Activated CD8-positive, alpha-beta memory T cell treated with anti-CD3 and anti-CD28 coated beads, Interleukin-2, amount 10 ng/mL, durations not matched to agents 7 days and 5 days (primary cell): ENCODE measurements around the gene PCSK6. TPM values are rescaled to one million over a fixed set of nuclear protein-coding genes. Genes with fewer than 3 reads are reported as not detected.

Source experiments
- ATAC-seq: fragments of 150-1000 bp; cut with Tn5 transposase; one replicate; pipeline ENCODE4 v1.10.0; 2021; ENCODE audit warnings: moderate library complexity
- CTCF ChIA-PET: fragments of 350-600 bp; sonication (Branson Sonifier 250); formaldehyde crosslinking; loops from one replicate; lab custom pipeline; 2021; ENCODE audit warnings: antibody characterized with exemption; lab: Charles Lee
- DNase-seq: peaks from one replicate; pipeline ENCODE4 v3.0.0-alpha.2; 2020
- H3K27ac Mint-ChIP-seq: one replicate; pipeline ENCODE4 v1.8.0; 2021; ENCODE audit warnings: mild to moderate bottlenecking, mixed read lengths
- H3K27me3 Mint-ChIP-seq: one replicate; pipeline ENCODE4 v1.8.0; 2021; ENCODE audit warnings: mixed read lengths
- H3K36me3 Mint-ChIP-seq: one replicate; pipeline ENCODE4 v1.8.0; 2021; ENCODE audit warnings: mild to moderate bottlenecking, mixed read lengths
- H3K4me1 Mint-ChIP-seq: one replicate; pipeline ENCODE4 v1.8.0; 2021; ENCODE audit warnings: mixed read lengths
- H3K4me3 Mint-ChIP-seq: one replicate; pipeline ENCODE4 v1.8.0; 2021; ENCODE audit warnings: mild to moderate bottlenecking, moderate library complexity, mixed read lengths
- H3K9me3 Mint-ChIP-seq: one replicate; pipeline ENCODE4 v1.8.0; 2022; ENCODE audit warnings: low read depth, mixed read lengths
- total RNA-seq, 2 experiments: library from RNA; stranded (reverse); gene quantifications; one replicate each; pipeline ENCODE4 v1.2.3, GENCODE V29; 2021

Gene PCSK6
- total RNA-seq, 2 experiments from 2014 or later, result 0.44 to 1.5 TPM

DNA sequence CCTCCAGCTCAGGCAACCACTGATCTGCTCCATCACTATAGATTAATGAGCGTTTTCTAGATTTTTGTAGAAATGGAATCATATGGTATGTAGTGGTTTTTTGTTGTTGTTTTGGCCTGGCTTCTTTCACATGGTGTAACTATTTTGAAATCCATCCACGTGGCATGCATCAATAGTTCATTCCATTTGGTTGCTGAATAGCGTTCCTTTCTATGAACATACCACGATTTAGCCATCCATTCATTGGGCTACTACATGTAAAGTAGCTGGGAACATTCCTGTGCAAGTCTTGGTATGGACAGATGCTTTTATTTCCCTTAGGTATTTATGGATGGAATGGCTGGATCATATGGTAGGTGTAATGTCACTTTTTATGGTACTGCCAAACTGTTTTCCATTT, 227.0 kb downstream of the PCSK6 start:
- peaks cover 12% of the 10 kb centered on the region for H3K4me1 Mint-ChIP-seq
- DNase-seq (no peak), ATAC-seq (no peak)
- H3K4me3 Mint-ChIP-seq, result no peak overlapping the region
- H3K9me3 Mint-ChIP-seq, result no peaks in the 10 kb centered on the region
- no peaks in the 10 kb centered on the region for H3K36me3 Mint-ChIP-seq
- H3K27ac Mint-ChIP-seq, result no peak overlapping the region
- H3K27me3 Mint-ChIP-seq, result peaks cover 21% of the 10 kb centered on the region
- CTCF ChIA-PET, result interaction anchor here (0.6 to 3.3 kb wide), 7 partner anchors 14 to 254 kb away, joined by 3 to 27 read pairs (median 5); no protein-coding TSS in a partner anchor

DNA sequence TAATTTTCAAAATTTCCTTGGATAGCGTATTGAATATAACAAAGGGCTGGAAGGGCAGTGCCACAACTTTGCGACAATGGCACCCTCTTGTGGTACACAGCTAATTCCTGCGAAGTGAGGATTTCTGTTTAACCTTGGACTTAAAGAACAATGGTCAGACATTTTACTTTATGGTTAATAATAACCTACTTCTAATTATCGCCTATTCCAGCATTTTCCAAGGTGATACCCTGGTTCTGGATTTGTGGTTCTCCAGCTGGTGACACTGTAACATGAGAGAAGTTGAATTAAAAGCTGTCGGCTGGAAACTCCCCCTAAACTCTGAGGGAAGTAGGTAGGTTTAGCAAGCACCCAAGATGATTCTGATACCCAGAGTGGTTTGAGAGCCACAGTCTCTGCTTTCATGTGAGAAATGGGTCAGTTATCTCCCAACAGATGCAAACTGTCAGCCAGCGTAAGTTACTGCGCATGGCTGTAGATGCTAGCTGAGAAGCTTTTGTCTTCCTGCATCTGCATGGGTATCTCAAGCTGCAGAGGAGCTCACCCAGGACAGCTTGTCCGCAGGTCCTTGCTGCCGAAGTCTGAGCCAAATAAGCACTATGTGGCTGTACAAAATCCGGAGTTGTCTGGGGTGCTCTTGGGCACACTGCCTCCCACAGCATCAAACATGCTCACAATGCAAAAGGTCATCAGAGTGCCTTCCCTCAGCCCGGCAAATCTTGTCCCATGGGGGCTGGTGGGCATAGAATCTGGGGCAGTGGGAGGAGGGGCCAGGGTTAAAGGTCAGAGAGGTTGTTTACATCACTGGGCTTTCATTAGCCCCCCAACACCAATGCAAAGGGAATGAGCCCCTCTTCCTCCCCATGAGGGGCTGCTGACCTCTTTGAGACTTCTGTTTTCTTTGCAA, 231.0 kb downstream of the PCSK6 start:
- no peak overlapping the region for H3K4me3 Mint-ChIP-seq
- no peaks in the 10 kb centered on the region for H3K36me3 Mint-ChIP-seq
- no peaks in the 10 kb centered on the region for H3K9me3 Mint-ChIP-seq
- DNase-seq (peak; percentile 69), ATAC-seq (peak; percentile 71)
- CTCF ChIA-PET, result interaction anchor here (0.7 to 20.8 kb wide), 34 partner anchors 9 to 908 kb away, joined by 3 to 244 read pairs (median 5); partner anchors contain the start of genes LRRK1 and SNRPA1
- H3K4me1 Mint-ChIP-seq, result peaks cover 34% of the 10 kb centered on the region
- H3K27me3 Mint-ChIP-seq, result peaks cover 21% of the 10 kb centered on the region
- no peak overlapping the region for H3K27ac Mint-ChIP-seq

DNA sequence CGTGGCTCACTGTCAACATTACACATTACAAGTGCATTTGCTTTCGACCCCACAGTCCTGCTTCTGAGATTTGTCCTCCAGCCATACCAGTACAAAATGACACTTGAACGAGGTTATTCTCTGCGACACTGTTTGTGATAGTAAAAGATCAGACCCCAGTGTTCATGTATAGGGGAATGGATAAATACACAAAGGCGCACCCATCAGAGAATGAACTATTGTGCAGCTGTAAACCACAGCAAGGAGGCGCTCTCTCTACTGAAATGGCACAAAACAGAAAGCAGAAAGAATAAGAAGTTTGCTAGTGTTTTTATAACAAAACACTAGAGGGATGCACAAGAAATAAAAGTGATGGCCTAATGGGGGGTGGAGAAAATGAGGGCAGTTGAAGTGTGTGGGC, 232.8 kb downstream of the PCSK6 start:
- CTCF ChIA-PET, result interaction anchor here (1.0 to 20.8 kb wide), 13 partner anchors 11 to 247 kb away, joined by 3 to 244 read pairs (median 20); no protein-coding TSS in a partner anchor
- H3K36me3 Mint-ChIP-seq, result no peaks in the 10 kb centered on the region
- peaks cover 21% of the 10 kb centered on the region for H3K27me3 Mint-ChIP-seq
- no peaks in the 10 kb centered on the region for H3K9me3 Mint-ChIP-seq
- DNase-seq (no peak), ATAC-seq (no peak)
- peaks cover 43% of the 10 kb centered on the region for H3K4me1 Mint-ChIP-seq
- no peak overlapping the region for H3K4me3 Mint-ChIP-seq
- H3K27ac Mint-ChIP-seq, result no peak overlapping the region

DNA sequence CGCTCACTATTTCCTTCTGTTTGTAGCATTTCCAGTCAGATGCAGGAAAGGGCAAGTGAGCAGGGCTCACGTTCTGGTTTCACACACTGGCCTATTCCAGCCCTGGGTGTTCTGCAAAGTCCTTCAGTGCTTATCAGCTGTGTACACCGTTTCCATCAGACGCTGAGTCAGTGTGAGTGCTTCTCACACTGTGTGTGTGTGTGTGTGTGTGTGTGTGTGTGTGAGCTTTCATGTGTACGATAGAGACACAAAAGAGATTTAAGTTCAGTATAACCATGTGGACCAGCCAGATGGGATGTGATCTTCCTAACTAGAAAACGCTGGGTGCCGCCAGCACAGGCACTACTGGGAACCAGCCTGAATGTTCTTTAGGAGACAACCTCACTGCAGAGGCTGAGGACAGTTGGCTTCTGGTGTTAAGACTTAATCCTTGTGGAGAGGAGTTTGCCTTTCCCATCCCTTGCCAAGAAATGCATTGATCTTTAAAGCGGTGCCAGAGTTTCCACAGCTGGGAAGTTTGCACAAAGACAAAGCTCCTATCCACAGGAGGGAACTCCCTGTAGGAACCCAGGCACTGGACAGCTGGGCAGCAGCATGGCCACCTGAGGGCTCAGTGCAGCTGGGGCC, 233.8 kb downstream of the PCSK6 start:
- CTCF ChIA-PET, result interaction anchor here (1.1 to 20.8 kb wide), 13 partner anchors 12 to 246 kb away, joined by 3 to 244 read pairs (median 20); no protein-coding TSS in a partner anchor
- Mint-ChIP-seq H3K4me1 (peaks cover 43% of the 10 kb centered on the region), H3K36me3 (peaks cover 1% of the 10 kb centered on the region), H3K27me3 (peaks cover 21% of the 10 kb centered on the region), H3K9me3 (no peaks in the 10 kb centered on the region), H3K4me3 (no peak overlapping the region), H3K27ac (peak overlapping the region; percentile 44)
- ATAC-seq (no peak), DNase-seq (no peak)

DNA sequence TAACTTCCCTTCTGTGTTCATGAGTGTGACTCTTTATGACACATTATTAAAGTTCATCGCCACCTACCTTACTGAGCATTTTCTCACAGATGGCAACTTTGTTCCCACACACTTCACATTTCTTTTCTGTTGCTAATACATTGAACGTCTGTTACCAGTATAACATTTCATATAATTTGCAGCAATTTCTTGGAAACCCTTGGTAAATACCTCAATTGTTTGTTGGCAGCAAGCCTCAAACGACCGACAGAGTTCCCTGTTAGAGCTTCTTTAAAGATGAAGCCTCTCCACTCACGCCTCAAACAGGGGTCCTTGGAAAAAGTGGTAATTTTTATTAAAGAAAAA, 234.5 kb downstream of the PCSK6 start:
- peaks cover 8% of the 10 kb centered on the region for H3K36me3 Mint-ChIP-seq
- H3K27me3 Mint-ChIP-seq, result peaks cover 15% of the 10 kb centered on the region
- no peak overlapping the region for H3K4me3 Mint-ChIP-seq
- no peaks in the 10 kb centered on the region for H3K9me3 Mint-ChIP-seq
- no peak for ATAC-seq
- peaks cover 46% of the 10 kb centered on the region for H3K4me1 Mint-ChIP-seq
- no peak for DNase-seq
- CTCF ChIA-PET, result interaction anchor here (1.7 to 20.8 kb wide), 9 partner anchors 11 to 246 kb away, joined by 4 to 244 read pairs (median 48); no protein-coding TSS in a partner anchor
- H3K27ac Mint-ChIP-seq, result no peak overlapping the region

DNA sequence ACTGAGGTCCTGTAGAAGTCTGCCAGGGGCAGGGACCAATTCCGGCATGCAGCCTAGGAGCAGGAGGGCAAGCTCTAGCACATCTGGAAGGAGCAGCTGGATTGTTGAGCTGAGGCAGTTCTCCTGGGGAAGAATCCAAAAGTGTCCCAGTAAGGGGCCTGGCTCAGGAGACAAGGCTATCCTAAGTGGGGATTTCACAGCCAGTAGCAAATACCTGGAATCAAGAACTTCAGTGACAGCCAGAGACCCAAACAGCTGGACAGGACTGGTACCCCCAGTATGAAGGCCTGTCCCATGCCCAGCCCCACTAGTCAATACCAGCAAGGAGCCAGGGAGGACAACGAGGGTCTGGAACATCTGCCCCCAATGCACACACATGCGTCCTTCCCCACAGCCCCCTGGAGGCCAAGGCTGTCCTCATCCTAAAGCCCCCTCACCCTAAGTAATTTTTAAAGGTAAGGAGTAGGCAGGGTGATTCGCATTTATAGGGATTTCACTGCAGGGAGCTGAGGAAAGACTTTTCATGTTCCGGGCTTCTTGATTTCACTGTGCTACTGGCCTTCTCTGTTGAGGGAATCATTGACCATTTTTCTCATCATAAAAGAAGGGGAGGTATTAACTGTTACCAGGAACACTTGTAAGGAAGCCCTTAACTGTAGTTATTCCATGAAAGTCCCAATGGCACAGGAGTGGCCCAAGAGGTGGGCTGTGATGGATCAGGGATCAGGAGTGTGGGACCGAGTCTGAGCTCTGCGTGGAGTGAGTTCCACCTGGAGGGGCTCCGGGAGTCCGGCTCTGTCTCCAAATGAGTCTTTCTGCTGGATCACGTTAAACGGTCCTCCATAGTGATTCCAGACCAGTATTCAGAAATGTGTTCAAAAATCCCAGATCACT, 235.1 kb downstream of the PCSK6 start:
- H3K27me3 Mint-ChIP-seq, result peaks cover 11% of the 10 kb centered on the region
- peaks cover 14% of the 10 kb centered on the region for H3K36me3 Mint-ChIP-seq
- H3K4me1 Mint-ChIP-seq, result peaks cover 53% of the 10 kb centered on the region
- no peak overlapping the region for H3K4me3 Mint-ChIP-seq
- H3K27ac Mint-ChIP-seq, result no peak overlapping the region
- no peaks in the 10 kb centered on the region for H3K9me3 Mint-ChIP-seq
- no peak for DNase-seq
- CTCF ChIA-PET, result interaction anchor here (1.0 to 20.8 kb wide), 9 partner anchors 11 to 245 kb away, joined by 4 to 244 read pairs (median 20); no protein-coding TSS in a partner anchor
- ATAC-seq, result no peak

Other genes starting within 250 kb of the PCSK6 start
- gene CHSY1, start 237.7 kb downstream of the PCSK6 start, total RNA-seq, result 10 to 100 TPM; 50.5 to 59.4 TPM
- gene SELENOS, start 212.2 kb downstream of the PCSK6 start, total RNA-seq, result 10 to 100 TPM; 33.1 to 49.0 TPM
- gene SNRPA1, start 194.5 kb downstream of the PCSK6 start, total RNA-seq, result 100 to 1,000 TPM; 132 to 151 TPM
- 10 to 100 TPM; 43.2 to 51.6 TPM for gene TM2D3, start 162.7 kb upstream of the PCSK6 start, total RNA-seq
- 10 to 100 TPM in 1 of 2 experiments, 1 to 10 TPM in 1; 8.1 to 11.8 TPM for gene TARS3, start 234.8 kb upstream of the PCSK6 start, total RNA-seq